GM21367 (cell line): ENCODE results near the gene SYT7.

Source experiments
- ATAC-seq: cut with Tn5 transposase; IDR thresholded peaks from one replicate; pipeline ENCODE4 v1.9.1; 2021; ENCODE audit not compliant: unreplicated experiment

The SYT7 gene

DNA sequence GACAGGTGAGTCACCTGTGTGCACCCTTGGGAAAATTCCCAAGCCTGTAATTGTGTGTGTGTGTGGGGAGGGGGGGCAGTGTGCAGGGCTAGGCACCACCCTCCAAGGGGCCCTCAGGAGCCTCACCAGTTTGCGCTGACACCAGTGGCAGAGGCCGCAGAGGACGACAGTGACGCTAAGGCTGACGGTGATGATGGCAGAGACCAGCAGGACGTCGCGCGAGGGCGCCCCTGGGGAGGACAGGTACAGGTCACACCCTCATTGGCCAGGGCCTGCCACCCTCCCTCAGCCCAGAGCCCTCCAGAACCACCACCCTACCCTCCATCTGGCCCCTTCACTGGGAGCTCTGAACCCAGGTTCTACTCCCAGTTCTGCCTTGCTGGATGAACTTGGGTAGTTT is 24.9 kb downstream of the SYT7 start:
- ATAC-seq: no peak

DNA sequence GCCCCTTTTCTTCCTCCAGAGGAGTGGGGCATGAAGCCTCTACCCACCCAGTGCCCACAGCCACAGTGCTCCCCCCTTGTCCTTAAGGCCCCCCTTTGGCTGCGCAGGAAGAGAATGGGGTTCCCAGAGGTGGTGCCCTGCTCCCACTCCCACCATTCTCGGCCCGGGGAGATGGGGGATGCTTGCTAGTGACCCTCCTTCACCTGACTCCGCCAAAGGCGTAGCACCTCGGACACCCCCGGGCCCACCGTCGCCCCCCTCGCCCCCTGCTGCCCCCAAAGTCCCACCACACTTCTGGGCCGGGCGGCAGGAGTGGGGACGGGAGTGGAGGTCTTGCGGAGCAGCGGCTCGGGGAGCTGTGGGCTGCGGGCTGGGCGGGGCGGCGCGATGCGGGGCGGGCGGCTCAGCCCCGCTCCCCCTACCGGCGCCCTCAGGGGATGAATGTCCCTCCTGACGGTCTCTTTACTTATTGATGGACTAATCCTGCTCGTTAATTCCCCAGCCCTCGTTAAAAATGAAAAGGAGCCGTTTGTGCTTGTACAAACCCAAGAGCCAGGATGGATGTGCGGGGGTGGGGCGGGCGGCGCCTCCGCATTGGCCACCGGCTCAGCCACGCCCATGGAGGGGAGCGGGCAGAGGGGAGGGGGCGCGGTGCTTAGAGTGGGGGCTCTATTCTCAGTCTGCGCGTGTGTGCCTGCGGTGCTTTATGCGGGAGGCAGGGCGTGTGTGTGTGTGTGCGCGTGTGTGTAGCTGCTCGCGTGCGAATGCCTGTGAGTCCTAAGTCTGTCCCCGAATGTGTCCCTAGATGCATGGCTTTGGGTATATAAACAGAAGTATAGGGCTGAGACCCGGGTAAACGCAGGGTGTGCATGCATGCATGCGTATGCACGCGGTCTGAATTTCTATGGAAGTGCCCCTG is 25.6 kb downstream of the SYT7 start:
- no peak for ATAC-seq

DNA sequence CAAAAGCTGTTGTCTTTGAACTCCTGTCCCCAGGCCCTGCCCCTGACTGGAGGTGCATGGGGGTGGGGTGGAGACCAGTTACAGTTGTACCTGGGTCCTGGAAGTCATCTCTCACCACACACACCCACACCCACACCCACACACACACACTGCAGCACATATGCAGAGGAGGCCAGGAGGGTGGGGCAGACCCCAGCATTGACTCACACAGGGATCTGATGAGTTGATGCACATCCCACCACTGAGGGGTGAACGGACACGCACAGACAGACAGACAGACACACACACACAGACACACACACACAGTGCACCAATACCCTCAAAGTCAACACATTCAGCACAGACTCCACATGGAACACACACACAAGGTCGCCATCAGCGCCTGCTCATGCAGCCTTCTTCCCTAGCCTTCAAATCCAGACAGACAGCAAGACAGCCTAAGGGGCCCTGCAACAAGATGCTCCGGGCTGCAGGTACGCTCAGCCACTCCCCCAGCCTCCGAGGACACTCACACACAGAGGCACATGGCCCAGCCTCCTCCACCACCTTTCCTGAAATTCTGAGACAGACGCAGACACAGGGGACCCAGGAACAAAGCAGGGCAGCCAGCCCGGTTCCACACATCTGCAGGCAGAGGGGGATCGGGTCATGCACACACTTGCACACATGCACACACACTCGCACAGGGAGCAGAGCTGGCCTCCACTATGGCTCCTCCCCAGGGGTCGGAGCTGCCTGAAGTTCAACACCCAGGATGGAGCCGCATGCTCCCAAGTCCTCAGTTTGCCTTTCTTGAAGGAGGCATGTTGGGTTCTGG is 26.5 kb downstream of the SYT7 start:
- no peak for ATAC-seq

DNA sequence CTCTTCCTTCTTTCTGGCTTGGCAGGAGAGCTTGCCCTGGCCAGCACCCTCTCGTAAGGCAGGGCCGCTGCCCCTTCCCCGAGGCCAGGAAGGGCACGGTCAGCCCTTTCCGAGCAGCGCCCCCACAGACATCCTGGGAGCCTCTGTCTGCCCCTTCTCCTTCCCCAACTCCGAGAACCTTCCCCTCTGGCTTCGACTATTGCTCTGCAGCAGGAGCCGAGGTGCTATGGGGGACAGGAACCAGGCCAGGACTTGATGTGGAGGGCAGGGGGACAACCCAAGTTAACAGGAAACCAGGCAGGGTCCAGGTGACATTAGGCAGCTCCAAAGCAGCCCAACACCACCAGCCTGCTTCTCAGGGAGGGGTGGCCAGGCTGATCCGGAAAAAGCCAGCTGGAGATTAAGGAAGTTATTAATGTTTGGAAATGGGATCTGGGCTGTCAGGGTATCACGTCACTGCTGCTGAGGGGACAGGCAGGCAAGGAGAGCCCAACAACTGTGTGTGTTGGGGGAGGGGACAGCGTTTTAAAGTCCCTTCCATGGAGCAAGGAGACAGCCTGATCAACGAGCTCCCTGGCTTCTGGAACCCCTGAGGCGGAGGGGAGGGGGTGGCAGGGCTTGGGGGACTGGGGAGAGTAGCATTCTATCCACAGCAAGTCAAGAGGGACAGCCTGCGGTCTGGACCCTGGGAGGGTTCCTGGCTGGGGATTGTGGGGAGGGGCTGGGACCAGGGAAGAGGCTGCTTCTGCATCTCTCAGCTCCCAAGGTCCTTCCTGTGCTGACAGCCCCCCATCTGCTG is 27.3 kb downstream of the SYT7 start:
- no peak for ATAC-seq

DNA sequence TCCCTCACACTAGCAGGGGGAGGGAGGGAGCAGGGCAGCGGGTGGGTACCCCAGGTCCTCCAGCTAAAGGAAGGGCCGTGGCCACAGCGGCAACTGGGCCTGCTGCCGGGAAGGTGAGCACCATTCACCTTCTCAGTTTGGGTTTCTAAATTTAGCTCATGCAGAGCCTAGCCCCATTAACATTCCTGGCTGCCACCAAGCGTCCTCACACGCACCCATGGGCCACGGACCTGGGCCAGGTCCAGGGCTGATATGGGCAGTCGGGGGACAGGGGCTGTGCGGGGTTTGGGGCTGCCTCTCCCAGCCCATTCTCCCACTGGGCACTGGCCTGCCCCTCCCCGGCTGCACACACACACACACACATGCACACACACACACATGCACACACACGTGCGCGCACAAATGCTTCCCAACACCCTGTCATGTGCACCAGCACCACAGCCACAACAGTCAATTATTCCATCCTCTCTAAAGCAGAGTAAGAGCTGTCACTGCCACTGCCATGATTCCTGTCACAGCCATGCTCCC is 28.7 kb downstream of the SYT7 start:
- ATAC-seq: no peak

DNA sequence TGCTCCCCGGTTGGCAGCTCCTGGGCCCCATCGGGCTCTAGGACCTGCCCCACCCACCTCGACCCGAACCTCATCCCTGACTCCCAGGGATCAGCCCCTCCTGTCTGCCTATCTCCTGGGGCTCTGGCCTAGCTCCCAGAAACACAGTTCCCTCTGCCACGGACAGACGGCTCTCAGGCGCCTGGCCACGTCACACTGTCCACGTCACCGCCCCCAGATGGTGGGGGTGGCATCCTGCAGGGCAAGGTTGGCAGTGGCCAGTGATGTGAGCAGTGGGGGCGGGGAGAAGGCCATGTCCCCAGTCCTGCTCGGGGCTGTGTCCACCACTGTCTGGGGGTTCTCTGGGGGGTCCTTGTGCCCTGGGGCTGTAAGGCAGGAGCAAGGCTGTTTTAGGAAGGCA is 29.2 kb downstream of the SYT7 start:
- no peak for ATAC-seq

DNA sequence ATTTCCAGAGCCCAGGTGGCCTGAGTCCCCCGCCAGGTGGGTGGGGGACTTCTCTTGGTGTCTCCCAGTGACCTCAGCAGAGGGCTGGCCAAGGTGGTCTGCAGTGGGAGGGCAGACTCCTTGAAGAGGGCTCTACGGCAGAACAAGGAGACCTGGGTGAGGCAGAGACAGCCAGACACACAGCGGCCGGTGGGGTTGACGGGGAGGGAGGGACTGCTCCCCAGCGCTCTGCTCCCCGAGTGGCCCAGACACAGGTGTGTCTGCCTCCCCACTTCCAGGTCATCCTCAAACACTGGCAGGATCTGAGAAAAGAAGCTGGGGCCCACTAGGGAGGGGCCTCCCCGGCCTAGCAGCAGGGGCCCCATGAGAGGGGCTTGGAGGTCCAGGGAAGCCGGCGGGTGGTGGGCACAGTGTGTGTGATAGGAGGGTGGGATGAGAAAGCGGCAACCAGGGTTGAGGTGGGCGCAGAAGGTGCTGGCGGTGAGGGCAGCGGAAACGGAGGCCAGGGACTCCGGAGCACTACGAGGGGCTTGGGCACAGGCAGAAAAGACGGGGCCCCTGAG is 30.1 kb downstream of the SYT7 start:
- no peak for ATAC-seq

DNA sequence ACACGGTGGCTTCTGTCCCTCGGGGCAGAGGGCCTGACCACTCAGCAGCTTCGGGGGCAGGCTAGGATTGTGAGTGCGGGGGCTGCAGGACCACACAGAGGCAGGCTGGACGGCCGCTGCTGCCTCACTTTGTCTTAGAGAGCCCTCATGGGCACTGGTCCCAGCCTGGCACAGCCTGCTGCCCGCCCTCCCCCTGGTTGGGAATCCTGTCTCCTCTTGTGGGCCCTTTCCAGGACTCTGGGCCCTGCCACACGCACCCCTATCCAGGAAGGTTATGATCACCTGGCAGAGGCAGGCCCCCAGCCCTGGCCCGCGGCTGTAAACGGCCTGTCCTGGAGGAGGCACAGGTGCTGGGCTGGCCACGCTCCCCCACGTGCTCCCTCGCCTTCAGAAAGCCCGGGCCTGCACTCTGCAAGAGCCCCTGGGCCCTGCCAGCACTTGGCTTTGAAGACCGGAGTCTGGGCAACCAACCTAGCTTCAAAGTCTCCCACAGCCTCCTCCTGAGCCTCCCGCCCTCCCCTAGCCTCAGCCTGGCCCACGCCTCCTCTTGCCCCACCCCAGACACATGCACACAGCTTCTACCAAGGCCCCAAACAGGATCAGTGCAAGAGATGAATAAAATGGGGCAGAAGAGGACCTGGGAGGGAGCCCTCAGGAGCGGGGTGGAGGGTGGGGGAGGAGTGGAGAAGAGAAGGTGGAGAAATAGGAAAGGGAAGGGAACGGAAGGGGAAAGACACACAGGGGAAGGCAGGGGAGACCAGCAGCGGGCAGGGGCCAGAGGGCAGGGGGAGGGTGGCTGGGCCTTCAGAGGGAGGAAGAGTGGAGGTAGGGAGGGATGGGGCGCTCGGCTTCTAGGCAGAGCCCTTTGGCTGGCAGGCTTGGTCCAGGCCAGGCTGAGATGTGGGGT is 31.0 kb downstream of the SYT7 start:
- no peak for ATAC-seq

DNA sequence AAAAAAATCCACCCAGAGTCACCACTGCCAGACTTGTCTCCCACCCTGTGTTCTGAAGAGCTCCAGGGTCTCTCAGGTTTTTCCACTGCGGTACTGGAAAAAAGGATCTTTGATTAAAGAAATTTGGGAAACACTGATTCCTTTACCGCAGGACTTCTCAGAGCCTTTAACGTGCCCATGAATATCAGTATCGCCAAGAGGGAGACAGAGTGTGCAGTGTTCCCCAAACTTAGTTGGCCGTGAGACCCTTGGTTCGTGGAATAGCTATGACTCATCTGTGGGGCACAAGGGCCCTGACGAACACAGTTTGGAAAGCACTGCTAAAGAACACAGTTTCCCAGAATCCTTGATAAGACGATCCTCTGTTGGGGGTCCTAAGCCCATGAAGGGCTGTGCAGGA is 31.7 kb downstream of the SYT7 start:
- ATAC-seq: no peak

DNA sequence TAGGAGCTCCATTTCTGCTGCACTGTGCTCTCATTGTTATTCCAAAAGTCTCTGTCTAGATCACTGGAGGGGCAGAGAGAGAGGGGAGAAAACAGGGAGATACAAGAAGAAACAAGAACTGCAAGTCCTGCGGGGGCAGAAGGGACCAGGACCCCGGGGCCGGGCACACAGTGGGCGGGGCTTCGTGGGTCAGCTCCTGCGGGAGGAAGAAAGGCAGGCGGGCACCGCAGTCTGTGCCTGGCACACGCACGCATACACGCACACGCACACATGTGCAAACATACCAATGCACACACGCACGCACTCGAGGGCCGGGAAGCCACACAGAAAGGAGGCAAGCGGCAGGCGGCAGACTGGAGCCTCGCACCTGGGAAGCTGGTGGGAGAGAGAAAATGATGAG is 33.6 kb downstream of the SYT7 start:
- ATAC-seq: no peak

DNA sequence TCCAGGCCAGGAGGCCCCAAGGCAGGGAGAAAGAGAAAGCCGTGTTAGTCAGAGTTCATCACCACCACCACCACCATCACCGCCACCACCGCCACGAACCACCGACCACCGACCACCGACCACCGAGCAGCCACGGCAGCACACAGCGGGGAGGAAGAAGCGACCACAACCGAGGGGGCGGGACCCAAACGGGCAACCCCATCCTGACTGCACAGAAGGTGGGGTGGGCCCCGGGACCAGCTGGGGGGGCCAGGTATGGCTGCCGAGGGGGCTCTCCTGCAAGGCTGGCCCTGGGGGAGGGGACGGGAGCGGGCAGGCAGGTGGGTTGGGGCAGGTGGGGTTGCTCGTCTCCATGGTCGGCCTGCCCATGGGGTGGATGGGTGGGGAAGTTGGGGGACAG is 34.2 kb downstream of the SYT7 start:
- ATAC-seq: no peak

DNA sequence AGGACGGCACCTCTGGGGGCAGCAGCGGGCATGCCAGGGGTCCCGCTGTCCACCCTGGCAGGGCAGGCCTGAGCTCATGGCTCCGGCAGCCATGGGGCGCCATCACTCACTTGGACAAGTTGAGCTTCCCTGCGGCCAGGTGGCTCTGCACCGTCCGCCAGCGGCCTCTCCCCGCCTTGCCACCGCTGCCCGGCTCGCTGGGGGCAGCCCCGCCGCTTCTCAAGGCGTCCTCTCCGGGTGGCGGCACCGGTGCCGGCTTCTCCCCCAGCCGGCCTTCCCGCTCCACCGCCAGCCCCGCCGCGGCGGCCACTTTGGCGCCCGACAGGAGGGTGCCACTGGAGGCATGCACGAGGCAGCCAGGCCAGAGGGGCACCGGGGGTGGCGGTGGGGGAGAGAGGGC is 35.0 kb downstream of the SYT7 start:
- ATAC-seq: no peak

DNA sequence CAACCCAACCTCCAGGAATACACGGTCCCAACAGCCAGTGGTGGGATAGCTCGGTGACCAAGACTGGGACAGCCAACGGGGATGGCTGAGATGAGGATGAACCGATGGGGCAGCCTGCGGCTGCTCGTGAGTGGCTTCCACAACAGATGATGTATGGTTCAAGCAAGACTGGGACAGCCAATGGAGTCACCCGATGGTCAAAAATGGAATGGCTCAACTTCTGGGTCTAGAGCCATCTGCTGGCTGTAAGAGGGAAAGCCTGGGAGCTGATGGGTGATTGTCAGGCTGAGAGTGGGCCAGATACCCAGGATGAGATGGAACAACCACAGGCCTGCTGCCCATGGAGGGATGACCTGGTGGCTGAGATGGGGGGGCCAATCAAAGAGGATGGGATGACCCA is 35.5 kb downstream of the SYT7 start:
- ATAC-seq: no peak

DNA sequence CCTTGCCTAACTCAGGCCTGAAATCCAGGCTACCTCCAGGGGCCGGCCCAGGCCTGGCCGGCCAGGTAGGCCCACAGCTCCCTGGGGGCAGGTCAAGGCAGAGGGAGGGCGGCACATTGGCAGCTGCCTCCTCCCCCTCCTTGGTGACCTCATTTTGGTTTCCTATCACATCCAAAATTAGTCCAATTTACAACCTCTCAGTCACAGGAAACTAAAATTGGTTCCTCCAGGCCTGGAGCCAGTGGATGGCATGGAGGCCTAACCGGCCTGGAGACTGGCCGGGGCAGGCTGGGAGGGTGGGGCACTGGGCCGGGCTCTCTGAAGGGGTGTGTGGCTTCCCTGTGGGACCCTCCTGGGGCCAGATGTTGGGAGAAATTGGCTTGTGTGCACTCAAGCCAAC is 36.4 kb downstream of the SYT7 start:
- no peak for ATAC-seq

DNA sequence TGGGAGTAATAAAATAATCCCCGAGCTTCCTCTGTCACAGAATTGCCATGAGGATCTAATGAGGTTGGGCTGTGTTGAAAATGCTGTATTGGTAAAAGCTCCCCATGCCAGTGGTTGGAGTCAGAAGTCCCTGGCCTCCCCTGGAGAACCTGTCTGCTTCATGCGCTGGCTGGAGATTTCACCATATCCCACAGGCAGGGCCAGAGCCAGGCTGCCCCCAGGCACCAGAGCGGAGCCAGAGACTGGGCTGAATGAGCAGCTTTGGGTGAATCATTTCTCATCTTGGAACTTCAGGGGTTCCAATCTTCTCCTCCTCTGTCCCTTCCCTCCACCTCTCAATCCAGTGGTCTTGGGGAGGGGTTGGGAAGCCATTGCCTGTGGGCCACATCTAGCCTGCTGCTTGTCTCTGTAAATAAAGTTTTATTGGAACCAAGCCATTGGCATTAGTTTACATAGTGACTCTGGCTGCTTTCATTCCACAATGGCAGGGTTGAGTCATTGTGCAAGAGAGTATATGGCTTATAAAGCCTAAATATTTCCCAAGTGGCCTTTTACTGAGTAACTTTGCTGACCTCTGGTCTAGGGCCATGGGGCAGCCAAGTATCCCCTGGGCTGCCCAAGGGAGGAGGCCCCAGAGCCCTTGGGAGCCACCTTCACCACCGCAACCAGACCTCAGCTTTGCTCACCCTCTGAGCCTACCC is 37.1 kb downstream of the SYT7 start:
- no peak for ATAC-seq

DNA sequence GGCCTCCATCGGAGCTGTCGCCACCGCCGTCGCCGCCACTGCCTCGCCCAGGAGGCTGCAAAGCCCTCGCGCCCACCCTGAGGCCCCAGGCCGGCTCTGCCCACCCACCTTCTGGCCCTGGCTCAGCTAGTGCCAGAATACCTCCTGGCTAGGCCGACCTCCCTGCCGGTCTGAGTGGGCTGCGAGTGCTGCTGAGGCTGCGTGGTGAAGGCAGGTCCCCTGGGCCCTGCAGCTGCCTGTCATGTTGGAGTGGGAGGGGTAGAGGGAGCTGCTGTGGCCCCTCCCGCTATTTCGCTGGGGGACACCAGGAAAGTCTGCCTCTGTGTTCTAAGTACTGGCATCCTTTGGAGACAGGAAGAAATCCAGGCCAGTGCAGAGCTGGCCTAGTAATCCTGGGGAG is 38.2 kb downstream of the SYT7 start:
- ATAC-seq: no peak

DNA sequence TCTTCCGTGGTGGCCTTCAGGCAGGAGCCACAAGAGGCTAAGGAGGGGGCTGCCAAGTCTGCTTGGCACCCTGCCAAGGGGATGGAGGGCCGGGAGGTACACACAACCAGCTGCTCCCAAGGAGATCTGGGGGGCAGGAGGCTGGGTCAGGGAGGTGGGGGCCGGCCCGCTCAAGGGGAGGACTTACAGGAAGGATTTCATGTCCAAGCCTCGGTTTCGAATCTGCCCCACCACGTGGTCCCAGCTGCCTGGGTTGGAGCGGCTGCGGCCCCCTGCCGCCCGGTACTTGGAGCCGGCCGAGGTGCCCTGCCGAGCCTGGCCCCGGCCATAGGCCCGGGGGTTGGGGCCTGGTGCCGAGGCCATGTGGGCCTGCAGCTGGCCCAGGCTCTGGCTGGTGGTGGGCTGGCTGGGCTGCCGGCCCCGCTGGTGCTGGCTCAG is 38.8 kb downstream of the SYT7 start:
- ATAC-seq: no peak

DNA sequence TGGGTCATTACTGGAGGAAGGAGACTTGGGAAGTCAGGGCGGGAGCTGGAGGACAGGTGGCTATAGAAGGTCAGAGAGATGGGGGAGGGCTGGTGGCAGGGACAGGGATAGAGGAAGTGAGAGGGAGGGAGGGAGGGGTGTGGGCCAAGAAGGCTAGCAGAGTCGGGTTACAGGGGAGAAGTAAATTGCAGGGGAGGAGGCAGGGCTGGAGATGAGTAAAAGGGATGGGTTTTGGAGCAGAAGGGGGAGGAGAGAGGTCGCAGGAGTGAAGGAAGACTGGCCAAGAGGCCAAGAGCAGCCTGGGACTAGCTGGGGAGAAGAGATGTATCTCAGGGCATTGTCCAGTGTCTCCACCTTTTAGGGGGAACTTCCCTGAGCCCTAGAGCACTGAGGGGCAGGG is 39.3 kb downstream of the SYT7 start:
- no peak for ATAC-seq

DNA sequence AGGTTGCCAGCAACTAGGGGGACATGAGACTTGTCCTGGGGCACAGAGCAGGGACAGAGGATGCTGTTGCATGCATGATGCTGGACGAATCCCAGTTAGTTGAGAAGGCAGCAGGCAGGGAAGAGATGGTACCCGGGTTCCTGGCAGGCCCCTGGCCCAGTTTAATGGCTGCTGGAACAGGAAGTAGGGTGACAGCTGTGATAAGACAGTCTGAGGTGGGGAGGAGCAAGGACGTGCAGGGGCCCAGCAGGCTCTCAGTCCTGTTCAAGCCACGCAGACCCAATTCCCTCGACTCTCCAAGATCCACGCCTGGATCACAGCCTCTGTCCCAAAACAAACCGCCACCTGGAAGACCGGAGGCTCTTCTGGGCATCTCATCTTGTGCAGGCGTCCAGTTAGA is 40.3 kb downstream of the SYT7 start:
- ATAC-seq: no peak
